Spleen (tissue), 7 donors: ENCODE measurements around the gene TMEM125.

Experiments used
- CTCF ChIP-seq, 11 experiments: fragments of 200-600 bp in 7 of 11; fragments of 450-650 bp in 4 of 11; sonication (generic) in 4 of 11; IDR thresholded peaks in 8 of 11; conservative IDR thresholded peaks in 3 of 11; 1 replicate in 7 of 11; 2 replicates in 4 of 11; pipeline versions ENCODE4 v1.4.0 to v1.8.0; 2016 to 2021; ENCODE audit warnings: antibody characterized with exemption in 11 of 11, inconsistent platforms in 4 of 11, mild to moderate bottlenecking in 1 of 11
- POLR2A ChIP-seq, 3 donors: fragments of 450-650 bp; IDR thresholded peaks; one replicate each; pipeline ENCODE4 v1.5.1; 2017; ENCODE audit warnings: antibody characterized with exemption in 3 of 3, mild to moderate bottlenecking in 1 of 3
- donor health status: DM: no; HTN: no; CAD: no; lungs with moderate emphysema.
- donor health status: DM: no; HTN: no; CAD: no.
- donor health status: DM: no; HTN: no; CAD: no.

GRCh38 chr1:43315963-43316737 is 46.4 kb downstream of the TMEM125 start:
- no peak for TF ChIP-seq CTCF (IDR thresholded peaks at IDR 0.05 in 8 of 11, conservative IDR thresholded peaks at IDR 0.05 in 3 of 11)
- TF ChIP-seq POLR2A (IDR thresholded peaks at IDR 0.05): no peak
